Mesenchymal stem cell (in vitro differentiated cells and primary cell): ENCODE data around the gene KRI1.

Experiments used
- DNase-seq: peaks from one replicate; pipeline ENCODE4 v3.0.0-alpha.2; 2013
- H2AFZ ChIP-seq: one replicate; pipeline ENCODE4 v1.6.1; 2013; ENCODE audit warnings: low read depth, mild to moderate bottlenecking, control low read depth, inconsistent platforms, low read length, moderate library complexity
- H2AK5ac ChIP-seq: 2 replicates; pipeline ENCODE4 v1.6.1; 2013; ENCODE audit warnings: low read length, moderate library complexity, mild to moderate bottlenecking, inconsistent platforms; ENCODE audit not compliant: severe bottlenecking
- H2BK120ac ChIP-seq: one replicate; pipeline ENCODE4 v1.6.1; 2013; ENCODE audit warnings: low read depth, mild to moderate bottlenecking, inconsistent platforms, low read length, moderate library complexity
- H2BK12ac ChIP-seq, 2 experiments: one replicate each; pipeline ENCODE4 v1.6.1; 2013; ENCODE audit warnings: inconsistent platforms in 2 of 2, low read length in 2 of 2, mild to moderate bottlenecking in 2 of 2, moderate library complexity in 2 of 2, control low read depth in 1 of 2
- H2BK15ac ChIP-seq: one replicate; pipeline ENCODE4 v1.6.1; 2013; ENCODE audit warnings: mild to moderate bottlenecking, low read depth, inconsistent platforms; ENCODE audit not compliant: poor library complexity, severe bottlenecking
- H2BK5ac ChIP-seq: 2 replicates; pipeline ENCODE4 v1.6.1; 2013; ENCODE audit warnings: low read depth, mild to moderate bottlenecking, low read length, control low read depth, inconsistent platforms; ENCODE audit not compliant: poor library complexity, severe bottlenecking
- H3K14ac ChIP-seq, 2 experiments: one replicate each; pipeline ENCODE4 v1.6.1; 2013; ENCODE audit warnings: inconsistent platforms in 2 of 2, low read length in 2 of 2, control low read depth in 1 of 2, mild to moderate bottlenecking in 1 of 2, moderate library complexity in 1 of 2
- H3K18ac ChIP-seq, 2 experiments: one replicate each; pipeline ENCODE4 v1.6.1; 2013; ENCODE audit warnings: inconsistent platforms in 2 of 2, low read length in 2 of 2, control low read depth in 1 of 2, low read depth in 1 of 2, mild to moderate bottlenecking in 1 of 2
- H3K23ac ChIP-seq, 2 experiments: one replicate each; pipeline ENCODE4 v1.6.1; 2013; ENCODE audit warnings: inconsistent platforms in 2 of 2, low read length in 2 of 2, mild to moderate bottlenecking in 2 of 2, moderate library complexity in 2 of 2, control low read depth in 1 of 2
- H3K27ac ChIP-seq: 2 replicates; pipeline ENCODE4 v1.5.1; 2013; ENCODE audit warnings: mild to moderate bottlenecking, moderate library complexity, low read length, control low read depth, inconsistent platforms; ENCODE audit not compliant: poor library complexity, severe bottlenecking
- H3K27me3 ChIP-seq, 2 experiments: 2 replicates each; pipeline versions ENCODE4 v1.6.1 to v1.7.0; 2013; ENCODE audit warnings: low read length in 2 of 2, mild to moderate bottlenecking in 2 of 2, moderate library complexity in 2 of 2, control low read depth in 1 of 2, inconsistent platforms in 1 of 2; ENCODE audit not compliant: control insufficient read depth in 1 of 2, insufficient read depth in 1 of 2
- H3K36me3 ChIP-seq, 2 experiments: 2 replicates each; pipeline versions ENCODE4 v1.6.1 to v1.7.0; 2013; ENCODE audit warnings: low read length in 2 of 2, control low read depth in 1 of 2, inconsistent platforms in 1 of 2, low read depth in 1 of 2, mild to moderate bottlenecking in 1 of 2; ENCODE audit not compliant: insufficient read depth in 2 of 2, control insufficient read depth in 1 of 2
- H3K4ac ChIP-seq, 2 experiments: one replicate each; pipeline ENCODE4 v1.6.1; 2013; ENCODE audit warnings: inconsistent platforms in 2 of 2, low read length in 2 of 2, mild to moderate bottlenecking in 2 of 2, moderate library complexity in 2 of 2, control low read depth in 1 of 2, low read depth in 1 of 2
- H3K4me1 ChIP-seq: 2 replicates; pipeline ENCODE4 v1.6.1; 2013; ENCODE audit warnings: low read depth, low read length, control low read depth; ENCODE audit not compliant: control insufficient read depth, insufficient read depth
- H3K4me2 ChIP-seq: 2 replicates; pipeline ENCODE4 v1.6.1; 2013; ENCODE audit warnings: low read length, mild to moderate bottlenecking, inconsistent platforms; ENCODE audit not compliant: poor library complexity, severe bottlenecking
- H3K4me3 ChIP-seq, 2 experiments: 2 replicates each; pipeline versions ENCODE4 v1.5.1 to v1.7.0; 2013; ENCODE audit warnings: low read length in 2 of 2, mild to moderate bottlenecking in 2 of 2, control low read depth in 1 of 2, low read depth in 1 of 2; ENCODE audit not compliant: insufficient read depth in 1 of 2
- H3K79me1 ChIP-seq: replicated peaks from 2 replicates; pipeline ENCODE4 v1.6.1; 2013; ENCODE audit warnings: mild to moderate bottlenecking, control low read depth, low read length, inconsistent platforms; ENCODE audit not compliant: poor library complexity, severe bottlenecking
- H3K9ac ChIP-seq: 2 replicates; pipeline ENCODE4 v1.7.0; 2013; ENCODE audit warnings: mild to moderate bottlenecking, low read length, moderate library complexity
- H3K9me3 ChIP-seq: 2 replicates; pipeline ENCODE4 v1.7.0; 2013; ENCODE audit warnings: mild to moderate bottlenecking, low read length; ENCODE audit not compliant: control insufficient read depth
- H4K8ac ChIP-seq: one replicate; pipeline ENCODE4 v1.6.1; 2013; ENCODE audit warnings: inconsistent platforms, mild to moderate bottlenecking, low read length, moderate library complexity
- H4K91ac ChIP-seq: one replicate; pipeline ENCODE4 v1.6.1; 2013; ENCODE audit warnings: mild to moderate bottlenecking, low read length, inconsistent platforms
- WGBS: methylation state at CpG from one replicate; pipeline ENCODE4 v1.1.7; 2013; ENCODE audit warnings: mixed read lengths; 5-methylcytosine and 5-hydroxymethylcytosine counted together

Gene KRI1

GRCh38 chr19:10554760-10555609, 10.8 kb downstream of the KRI1 start:
- Histone ChIP-seq H2BK5ac (no peak overlapping the region), H3K36me3 (peaks cover 80 to 85% of the 10 kb centered on the region in 2 experiments), H3K4me1 (no peaks in the 10 kb centered on the region), H3K18ac (no peak overlapping the region), H2BK12ac (no peak overlapping the region), H3K4ac (no peak overlapping the region), H3K27me3 (no peaks in the 10 kb centered on the region), H2BK120ac (no peak overlapping the region), H2BK15ac (no peak overlapping the region), H3K23ac (no peak overlapping the region), H3K14ac (no peak overlapping the region), H2AFZ (no peak overlapping the region), H3K9ac (no peak overlapping the region), H2AK5ac (no peak overlapping the region), H3K4me3 (no peak overlapping the region), H3K9me3 (no peaks in the 10 kb centered on the region), H3K27ac (no peak overlapping the region), H4K91ac (no peak overlapping the region), H4K8ac (no peak overlapping the region), H3K4me2 (no peak overlapping the region), H3K79me1 (peaks cover 24% of the 10 kb centered on the region)
- 92% methylated on average over 30 of the region's 30 CpGs for WGBS
- DNase-seq = no peak

- Histone ChIP-seq H2BK15ac (no peak overlapping the region), H3K79me1 (peaks cover 17% of the 10 kb centered on the region), H2AFZ (no peak overlapping the region), H2AK5ac (no peak overlapping the region), H2BK120ac (no peak overlapping the region), H3K4me1 (no peaks in the 10 kb centered on the region), H4K8ac (no peak overlapping the region), H3K18ac (no peak overlapping the region), H4K91ac (no peak overlapping the region), H2BK12ac (no peak overlapping the region), H2BK5ac (no peak overlapping the region), H3K4me2 (no peak overlapping the region), H3K27ac (no peak overlapping the region), H3K9me3 (no peaks in the 10 kb centered on the region), H3K27me3 (no peaks in the 10 kb centered on the region), H3K14ac (no peak overlapping the region), H3K4me3 (no peak overlapping the region), H3K23ac (no peak overlapping the region), H3K4ac (no peak overlapping the region), H3K36me3 (peaks cover 74 to 82% of the 10 kb centered on the region in 2 experiments), H3K9ac (no peak overlapping the region)
- DNase-seq = no peak
- WGBS = 93% methylated on average over 12 of the region's 12 CpGs
Measured at GRCh38 chr19:10553943-10554381, 11.8 kb downstream of the KRI1 start.

- Histone ChIP-seq H3K18ac (no peak overlapping the region), H2BK15ac (no peak overlapping the region), H3K4me2 (no peak overlapping the region), H2BK12ac (no peak overlapping the region), H2AFZ (no peak overlapping the region), H3K14ac (no peak overlapping the region), H3K4me3 (no peak overlapping the region), H3K27me3 (no peaks in the 10 kb centered on the region), H4K8ac (no peak overlapping the region), H3K9me3 (no peaks in the 10 kb centered on the region), H3K23ac (no peak overlapping the region), H3K4ac (no peak overlapping the region), H3K9ac (no peak overlapping the region), H3K4me1 (no peaks in the 10 kb centered on the region), H2BK5ac (no peak overlapping the region), H2BK120ac (no peak overlapping the region), H4K91ac (no peak overlapping the region), H3K36me3 (peaks cover 74 to 82% of the 10 kb centered on the region in 2 experiments), H3K79me1 (peaks cover 23% of the 10 kb centered on the region), H2AK5ac (no peak overlapping the region), H3K27ac (no peak overlapping the region)
- 79% methylated on average over 10 of the region's 13 CpGs for WGBS
- DNase-seq = no peak
Measured at GRCh38 chr19:10553087-10553667, 12.6 kb downstream of the KRI1 start.

GRCh38 chr19:10552510-10553053, 13.2 kb downstream of the KRI1 start:
- H2AK5ac ChIP-seq = no peak overlapping the region

More at GRCh38 chr19:10552510-10553053, 13.2 kb downstream of the KRI1 start:
- Histone ChIP-seq H3K4ac (no peak overlapping the region), H3K36me3 (peaks cover 68 to 77% of the 10 kb centered on the region in 2 experiments), H3K14ac (no peak overlapping the region), H3K27ac (no peak overlapping the region), H2BK5ac (no peak overlapping the region), H3K4me1 (no peaks in the 10 kb centered on the region), H2BK120ac (no peak overlapping the region), H2AFZ (no peak overlapping the region), H3K9ac (no peak overlapping the region), H3K27me3 (no peaks in the 10 kb centered on the region), H3K18ac (no peak overlapping the region), H2BK12ac (no peak overlapping the region), H4K91ac (no peak overlapping the region), H3K79me1 (peaks cover 20% of the 10 kb centered on the region), H3K9me3 (no peaks in the 10 kb centered on the region), H4K8ac (no peak overlapping the region), H2BK15ac (no peak overlapping the region), H3K4me2 (no peak overlapping the region), H3K4me3 (no peak overlapping the region), H3K23ac (no peak overlapping the region)
- peak; percentile 30 for DNase-seq
- 95% methylated on average over 11 of the region's 12 CpGs for WGBS
